Measurements from ENCODE around the gene ARL3.
"Not testable (repeated sequence)": the region's sequence is repeated elsewhere in the genome, so short reads cannot be mapped to it uniquely, and the experiment has no call there.

The ARL3 gene

DNA sequence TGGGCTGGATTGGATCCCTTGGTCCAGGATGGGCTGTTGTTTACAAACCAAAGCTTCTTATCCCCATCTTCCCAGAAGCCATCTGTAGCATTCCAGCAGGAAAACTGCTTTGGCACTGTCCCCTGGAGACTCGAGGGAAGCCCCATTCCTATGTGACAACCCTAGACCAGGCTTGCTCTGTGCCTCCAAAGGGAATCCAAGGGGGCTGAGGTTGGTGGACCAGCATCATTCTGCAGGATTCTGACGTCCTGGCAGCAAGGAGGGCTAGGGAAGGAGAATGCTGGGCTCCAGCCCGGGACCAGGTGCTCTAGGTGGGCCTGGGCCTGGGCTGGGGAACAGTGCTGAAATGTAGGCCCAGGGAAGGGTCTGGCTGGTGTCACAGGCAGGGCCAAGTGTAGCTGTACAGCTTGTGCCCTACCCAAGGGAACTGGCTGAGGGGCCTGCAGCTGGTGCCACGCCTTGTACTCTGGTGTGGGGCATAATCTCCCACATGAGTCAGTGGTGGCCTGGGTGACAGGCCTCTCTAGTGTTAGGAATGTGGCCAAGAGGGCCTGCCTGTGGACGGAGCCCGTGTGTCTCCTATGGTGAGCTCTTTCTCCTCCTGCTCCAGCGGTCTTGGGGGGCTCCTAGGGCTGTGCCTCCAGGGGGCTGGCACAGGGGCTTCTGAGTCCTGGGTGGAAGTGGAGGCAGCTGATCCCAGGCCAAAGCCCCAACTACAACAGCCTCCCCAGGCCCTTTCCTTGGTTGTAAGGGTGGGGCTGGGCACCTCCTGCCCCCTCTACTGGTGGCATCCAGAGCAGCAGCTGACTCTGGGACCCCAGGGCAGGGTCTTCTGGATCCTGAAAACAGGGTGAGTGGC, 44.8 kb downstream of the ARL3 start:
- FAIRE-seq (no peak), DNase-seq (ENCODE audit: insufficient read length, low spot score) (no peak)
- TF ChIP-seq POLR2AphosphoS5 (IDR thresholded peaks at IDR 0.05; ENCODE audit: low read depth, low read length), result no peak
- no peak for TF ChIP-seq SPI1 (IDR thresholded peaks at IDR 0.05; ENCODE audit: low read depth, low read length)
- no peak for TF ChIP-seq PAX5 (IDR thresholded peaks at IDR 0.05; ENCODE audit: insufficient read depth, low read length, severe bottlenecking)
- TF ChIP-seq POU2F2 (IDR thresholded peaks at IDR 0.05; ENCODE audit: low read depth, low read length), result no peak
- no peak for TF ChIP-seq TAF1 (IDR thresholded peaks at IDR 0.05; ENCODE audit: low read depth, low read length)
- TF ChIP-seq POLR2A (IDR thresholded peaks at IDR 0.05; ENCODE audit: low read depth, low read length), result no peak

DNA sequence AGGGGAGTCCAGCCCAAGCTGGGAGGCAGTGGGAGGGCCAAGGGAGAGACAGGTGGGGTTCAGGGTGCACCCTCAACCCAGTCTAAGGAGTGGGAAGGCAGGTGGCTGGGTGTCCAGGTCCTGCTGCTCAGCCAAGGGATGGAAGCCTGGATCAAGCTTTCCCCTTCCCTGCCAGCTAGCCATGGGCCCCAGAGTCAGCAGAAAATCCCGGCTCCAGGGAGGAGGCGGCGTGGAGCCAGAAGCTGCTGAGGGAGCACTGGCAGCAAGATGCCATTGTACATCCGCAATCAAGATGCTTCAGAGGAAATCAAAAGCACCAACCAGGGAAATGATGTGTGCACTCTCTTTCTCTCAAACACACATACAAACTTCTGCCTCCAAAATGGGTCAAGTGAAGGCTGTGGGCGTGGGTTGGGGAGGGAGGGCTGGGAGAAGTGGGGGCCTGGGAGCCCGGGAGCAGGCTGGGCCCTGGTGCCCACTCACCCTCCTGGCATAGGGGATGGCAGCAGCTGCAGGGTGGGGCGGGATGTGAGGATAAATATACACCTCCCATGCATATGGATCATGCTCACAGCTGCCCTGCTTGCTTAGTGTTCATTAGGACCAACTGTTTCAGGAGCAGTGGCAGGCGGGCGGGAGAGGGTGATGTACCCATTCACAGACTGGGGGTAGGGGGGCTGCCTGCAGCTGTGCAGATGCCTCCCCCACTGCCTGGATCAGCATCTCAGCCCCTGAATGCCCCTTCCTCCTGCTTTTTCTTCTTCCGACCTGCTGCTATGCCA, 45.7 kb downstream of the ARL3 start:
- DNase-seq (ENCODE audit: insufficient read length, low spot score) (no peak), FAIRE-seq (no peak)
- TF ChIP-seq POU2F2 (IDR thresholded peaks at IDR 0.05; ENCODE audit: low read depth, low read length) (no peak), SPI1 (IDR thresholded peaks at IDR 0.05; ENCODE audit: low read depth, low read length) (no peak), POLR2A (IDR thresholded peaks at IDR 0.05; ENCODE audit: low read depth, low read length) (no peak), TAF1 (IDR thresholded peaks at IDR 0.05; ENCODE audit: low read depth, low read length) (no peak)

GRCh38 chr10:102667411-102667810, 46.8 kb downstream of the ARL3 start:
- not testable (repeated sequence) for FAIRE-seq; DNase-seq (ENCODE audit: insufficient read length, low spot score)

DNA sequence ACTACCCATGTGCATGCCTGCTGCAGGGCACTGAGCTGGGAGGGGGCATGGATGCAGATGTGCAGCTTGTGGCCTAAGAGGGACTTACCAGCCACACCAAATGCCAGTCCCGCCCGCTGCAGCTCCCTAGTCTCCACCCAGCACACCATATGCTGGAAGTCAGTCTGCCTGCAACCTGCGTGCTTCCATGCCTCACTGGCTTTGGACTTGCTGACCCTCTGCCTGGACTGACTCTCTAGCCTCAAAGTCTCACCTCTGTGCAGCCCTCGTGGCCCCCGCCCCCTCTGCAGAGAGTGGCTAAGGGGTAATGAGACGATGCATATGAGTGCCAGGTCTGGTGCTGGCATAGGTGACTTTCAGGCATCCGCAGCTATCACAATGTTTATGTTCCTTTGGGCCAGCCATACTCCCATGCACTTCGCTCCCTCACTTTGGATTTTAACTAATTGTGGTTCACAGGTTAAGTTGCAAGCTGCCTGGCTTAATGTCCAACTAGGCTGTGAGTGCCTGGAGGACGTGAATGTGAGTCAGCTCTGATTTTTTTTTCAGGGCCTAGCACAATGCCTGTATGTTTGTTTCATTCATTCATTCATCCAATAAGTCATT, 48.2 kb downstream of the ARL3 start:
- no peak for FAIRE-seq
- no peak for DNase-seq (ENCODE audit: insufficient read length, low spot score)
- TF ChIP-seq PAX5 (IDR thresholded peaks at IDR 0.05; ENCODE audit: insufficient read depth, low read length, severe bottlenecking) (no peak), TAF1 (IDR thresholded peaks at IDR 0.05; ENCODE audit: low read depth, low read length) (no peak), SPI1 (IDR thresholded peaks at IDR 0.05; ENCODE audit: low read depth, low read length) (no peak), POLR2A (IDR thresholded peaks at IDR 0.05; ENCODE audit: low read depth, low read length) (no peak), POLR2AphosphoS5 (IDR thresholded peaks at IDR 0.05; ENCODE audit: low read depth, low read length) (no peak), POU2F2 (IDR thresholded peaks at IDR 0.05; ENCODE audit: low read depth, low read length) (no peak)

- FAIRE-seq (no peak), DNase-seq (ENCODE audit: insufficient read length, low spot score) (no peak)
- no peak for TF ChIP-seq TAF1 (IDR thresholded peaks at IDR 0.05; ENCODE audit: low read depth, low read length)
- TF ChIP-seq POU2F2 (IDR thresholded peaks at IDR 0.05; ENCODE audit: low read depth, low read length), result no peak
- no peak for TF ChIP-seq PAX5 (IDR thresholded peaks at IDR 0.05; ENCODE audit: insufficient read depth, low read length, severe bottlenecking)
- TF ChIP-seq POLR2AphosphoS5 (IDR thresholded peaks at IDR 0.05; ENCODE audit: low read depth, low read length), result no peak
- TF ChIP-seq POLR2A (IDR thresholded peaks at IDR 0.05; ENCODE audit: low read depth, low read length), result no peak
- no peak for TF ChIP-seq SPI1 (IDR thresholded peaks at IDR 0.05; ENCODE audit: low read depth, low read length)
Measured at GRCh38 chr10:102661658-102662028, 52.6 kb downstream of the ARL3 start.

DNA sequence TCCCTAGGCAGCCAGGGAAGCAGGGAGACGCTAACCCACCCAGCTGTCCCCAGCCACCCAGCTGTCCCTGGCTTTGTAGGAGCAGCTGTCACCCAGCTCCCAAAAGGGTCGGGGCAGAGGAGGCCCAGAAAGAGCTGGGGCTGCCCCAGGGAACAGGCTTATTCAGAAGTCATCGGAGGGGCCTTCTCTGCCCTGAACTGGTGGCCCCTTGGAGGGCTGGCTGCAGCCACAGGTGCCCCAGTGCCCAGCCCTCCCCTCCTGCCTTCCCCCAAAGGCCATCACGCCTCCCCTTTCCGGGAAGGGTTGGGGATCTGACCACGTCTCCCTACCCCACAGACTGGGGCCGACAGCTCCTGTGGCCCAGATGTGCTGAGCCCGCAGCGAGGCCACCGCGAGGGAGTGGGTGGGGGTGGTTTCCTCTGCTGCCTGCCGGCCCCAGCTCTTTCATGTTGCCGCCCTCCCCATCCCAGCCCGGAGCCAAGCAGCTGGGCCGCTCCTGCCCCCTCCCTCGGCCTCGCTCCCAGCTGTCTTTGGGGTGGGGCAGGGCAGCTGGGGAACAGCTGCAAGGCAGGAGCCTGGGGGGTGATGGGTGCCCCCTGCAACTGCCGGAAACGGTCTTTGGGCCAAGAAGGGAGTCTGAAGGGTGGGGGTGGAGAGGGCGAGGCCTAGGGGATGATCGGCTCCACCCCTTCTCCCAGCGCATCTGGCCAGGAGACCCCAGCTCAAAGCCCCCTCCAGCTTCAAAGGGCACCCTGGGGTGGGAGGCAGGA, 53.1 kb downstream of the ARL3 start:
- FAIRE-seq (peak; percentile 99), DNase-seq (ENCODE audit: insufficient read length, low spot score) (peak; percentile 86)
- no peak for TF ChIP-seq POLR2A (IDR thresholded peaks at IDR 0.05; ENCODE audit: low read depth, low read length)
- TF ChIP-seq POU2F2 (IDR thresholded peaks at IDR 0.05; ENCODE audit: low read depth, low read length), result no peak
- no peak for TF ChIP-seq TAF1 (IDR thresholded peaks at IDR 0.05; ENCODE audit: low read depth, low read length)
- no peak for TF ChIP-seq PAX5 (IDR thresholded peaks at IDR 0.05; ENCODE audit: insufficient read depth, low read length, severe bottlenecking)
- no peak for TF ChIP-seq SPI1 (IDR thresholded peaks at IDR 0.05; ENCODE audit: low read depth, low read length)
- TF ChIP-seq POLR2AphosphoS5 (IDR thresholded peaks at IDR 0.05; ENCODE audit: low read depth, low read length), result no peak

DNA sequence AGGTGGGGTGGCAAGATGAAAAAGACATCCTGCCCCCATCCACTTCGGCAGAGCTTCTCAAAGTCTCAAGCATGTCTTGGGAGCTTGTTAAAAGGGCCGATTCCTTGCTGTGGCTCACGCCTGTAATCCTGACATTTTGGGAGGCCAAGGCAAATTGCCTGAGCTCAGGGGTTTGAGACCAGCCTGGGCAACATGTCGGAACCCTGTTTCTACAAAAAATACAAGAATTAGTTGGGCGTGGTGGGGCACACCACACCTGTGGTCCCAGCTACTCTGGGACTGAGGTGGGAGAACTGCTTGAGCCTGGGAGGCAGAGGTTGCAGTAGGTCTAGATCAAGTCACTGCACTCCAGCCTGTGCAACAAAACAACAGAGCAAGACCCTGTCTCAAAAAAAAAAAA, 55.4 kb downstream of the ARL3 start:
- no peak for DNase-seq (ENCODE audit: insufficient read length, low spot score)
- peak; percentile 65 for FAIRE-seq
- TF ChIP-seq POU2F2 (IDR thresholded peaks at IDR 0.05; ENCODE audit: low read depth, low read length) (no peak), POLR2AphosphoS5 (IDR thresholded peaks at IDR 0.05; ENCODE audit: low read depth, low read length) (no peak), POLR2A (IDR thresholded peaks at IDR 0.05; ENCODE audit: low read depth, low read length) (no peak), SPI1 (IDR thresholded peaks at IDR 0.05; ENCODE audit: low read depth, low read length) (no peak), PAX5 (IDR thresholded peaks at IDR 0.05; ENCODE audit: insufficient read depth, low read length, severe bottlenecking) (no peak), TAF1 (IDR thresholded peaks at IDR 0.05; ENCODE audit: low read depth, low read length) (no peak)

DNA sequence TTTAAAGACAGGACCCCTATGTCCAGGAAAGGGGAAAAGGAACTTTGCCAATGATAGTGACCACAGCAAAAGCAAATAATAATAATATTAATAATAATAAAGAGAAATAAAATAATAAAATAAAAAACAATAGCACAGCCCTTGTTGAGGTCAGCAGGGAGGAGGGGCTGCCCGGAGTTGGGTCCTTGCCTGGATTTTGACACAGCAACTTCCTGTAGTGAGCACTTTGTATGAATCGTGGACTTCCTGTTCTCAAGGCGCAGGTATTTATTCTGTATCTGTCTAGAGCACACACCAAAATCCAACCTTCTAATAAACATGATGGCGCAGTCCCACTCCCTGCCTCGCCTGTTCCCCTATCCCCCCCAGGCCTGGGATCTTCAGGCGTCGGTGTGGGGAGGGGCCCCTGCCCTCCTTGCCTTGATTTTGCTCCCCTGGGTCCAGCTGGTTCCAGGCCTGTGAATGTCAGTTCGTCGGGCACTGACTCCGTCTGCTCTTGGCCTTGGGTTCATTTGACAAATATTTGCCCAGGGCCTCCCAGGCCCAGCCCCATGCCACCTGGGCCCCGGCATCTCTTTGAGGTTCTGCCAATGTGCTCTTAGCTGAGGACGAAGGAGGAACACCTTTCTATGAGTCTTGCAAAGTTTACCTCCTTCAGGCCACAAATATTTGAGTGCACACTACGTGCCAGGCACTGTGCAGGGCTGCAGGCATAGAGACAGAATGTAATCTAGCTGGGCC, 56.0 kb downstream of the ARL3 start:
- DNase-seq (ENCODE audit: insufficient read length, low spot score), result no peak
- TF ChIP-seq SPI1 (IDR thresholded peaks at IDR 0.05; ENCODE audit: low read depth, low read length) (no peak), POLR2A (IDR thresholded peaks at IDR 0.05; ENCODE audit: low read depth, low read length) (0 out of 2 replicates have a peak, but pooled peaks have one; percentile 21)
- FAIRE-seq, result no peak

GRCh38 chr10:102657451-102657850, 56.7 kb downstream of the ARL3 start:
- FAIRE-seq (no peak), DNase-seq (ENCODE audit: insufficient read length, low spot score) (no peak)
- TF ChIP-seq POLR2A (IDR thresholded peaks at IDR 0.05; ENCODE audit: low read depth, low read length) (no peak), SPI1 (IDR thresholded peaks at IDR 0.05; ENCODE audit: low read depth, low read length) (no peak), POLR2AphosphoS5 (IDR thresholded peaks at IDR 0.05; ENCODE audit: low read depth, low read length) (no peak), POU2F2 (IDR thresholded peaks at IDR 0.05; ENCODE audit: low read depth, low read length) (no peak), PAX5 (IDR thresholded peaks at IDR 0.05; ENCODE audit: insufficient read depth, low read length, severe bottlenecking) (no peak), TAF1 (IDR thresholded peaks at IDR 0.05; ENCODE audit: low read depth, low read length) (no peak)
